GM19395 (cell line): ENCODE measurements around the gene PHLDB2.

Experiments
- ATAC-seq: cut with Tn5 transposase; IDR thresholded peaks from one replicate; pipeline ENCODE4 v1.9.1; 2021; ENCODE audit warnings: mild to moderate bottlenecking, moderate library complexity; ENCODE audit not compliant: unreplicated experiment

Gene PHLDB2

DNA sequence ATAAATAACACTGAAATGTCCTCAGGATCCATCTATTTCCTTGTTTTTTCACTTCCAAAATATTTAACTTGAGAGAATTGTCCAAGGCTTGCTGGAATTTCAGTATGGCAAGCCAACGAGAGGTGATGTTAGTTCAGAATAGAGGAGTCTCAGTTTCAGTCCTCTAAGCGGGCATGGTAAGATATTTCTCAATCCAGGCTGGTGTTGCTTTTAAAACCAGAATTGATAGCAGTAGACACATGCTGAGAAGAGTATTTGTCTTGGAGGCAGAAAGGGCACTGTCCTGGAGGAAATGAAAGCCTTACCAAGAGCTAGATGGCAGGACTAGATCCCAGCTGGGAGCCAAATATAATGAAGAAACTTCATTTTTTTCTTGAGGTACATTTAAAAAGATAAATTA lies 23.1 kb downstream of the PHLDB2 start:
- peak; percentile 26 for ATAC-seq

DNA sequence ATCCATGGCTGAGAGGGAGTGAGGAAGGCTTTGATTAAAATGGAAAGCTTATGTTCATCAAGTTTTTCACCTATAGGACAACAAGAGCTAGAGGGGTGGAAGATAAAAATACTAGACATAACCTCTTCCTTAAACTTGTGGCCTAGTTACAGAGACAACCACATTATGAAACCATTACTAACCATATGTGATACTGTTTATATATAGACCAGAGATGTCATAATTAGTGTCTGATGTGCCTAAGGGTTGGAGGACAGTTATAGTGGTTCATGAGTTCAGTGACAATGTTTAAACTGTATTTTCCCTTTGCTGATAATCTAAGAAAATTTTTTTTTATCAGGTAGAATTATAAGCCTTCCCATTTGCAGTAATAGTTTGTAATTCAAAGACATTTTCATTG lies 23.7 kb downstream of the PHLDB2 start:
- ATAC-seq, result peak; percentile 96

GRCh38 chr3:111884411-111885018 lies 25.4 kb downstream of the PHLDB2 start:
- ATAC-seq, result no peak

- ATAC-seq, result no peak
These were observed 26.5 kb downstream of the PHLDB2 start for GRCh38 chr3:111885578-111885977.

DNA sequence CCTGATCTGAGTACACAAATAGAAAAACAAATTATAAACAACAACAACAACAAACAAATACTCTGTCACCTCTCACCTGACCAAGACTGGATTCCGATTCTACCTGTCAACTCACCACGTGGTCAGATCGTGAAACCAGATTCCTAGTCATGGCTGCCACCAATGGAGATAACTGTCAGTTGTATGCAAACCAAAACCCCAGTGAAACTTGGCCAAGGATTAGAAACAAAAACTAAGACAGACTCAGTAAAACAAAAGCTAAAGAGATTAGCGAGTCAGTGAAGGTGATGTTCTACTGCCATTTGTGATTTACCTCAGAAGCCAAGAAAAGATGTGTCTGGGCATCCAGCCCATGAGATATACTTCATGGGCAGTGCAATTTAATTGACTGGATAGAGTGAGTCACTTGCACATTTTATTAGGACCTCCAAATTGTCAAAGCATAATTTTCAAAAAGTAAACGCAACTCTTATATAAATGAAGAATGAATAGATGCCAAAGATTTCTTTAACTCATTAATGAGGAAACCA lies 31.1 kb downstream of the PHLDB2 start:
- no peak for ATAC-seq

- ATAC-seq, result no peak
These were observed 33.0 kb downstream of the PHLDB2 start for GRCh38 chr3:111892070-111892469.

DNA sequence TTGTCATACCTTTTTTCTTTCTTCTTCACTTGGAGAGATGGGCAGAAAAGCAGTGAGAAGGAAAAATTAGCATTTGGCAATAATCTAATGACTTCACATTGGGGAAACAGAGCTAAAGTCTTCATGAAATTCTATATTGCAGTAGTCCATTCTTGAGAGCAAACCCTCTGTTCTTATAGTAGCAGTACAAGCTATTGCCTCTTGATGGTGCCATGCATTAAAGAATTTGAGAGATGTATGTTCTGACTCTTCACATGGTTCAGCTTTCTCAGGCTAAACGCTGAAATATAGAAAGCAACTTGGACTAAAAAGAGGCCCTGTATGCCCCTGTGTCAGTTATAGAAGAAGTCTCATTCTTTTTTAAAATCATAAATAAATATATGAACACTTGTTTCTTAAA lies 36.0 kb downstream of the PHLDB2 start:
- no peak for ATAC-seq

DNA sequence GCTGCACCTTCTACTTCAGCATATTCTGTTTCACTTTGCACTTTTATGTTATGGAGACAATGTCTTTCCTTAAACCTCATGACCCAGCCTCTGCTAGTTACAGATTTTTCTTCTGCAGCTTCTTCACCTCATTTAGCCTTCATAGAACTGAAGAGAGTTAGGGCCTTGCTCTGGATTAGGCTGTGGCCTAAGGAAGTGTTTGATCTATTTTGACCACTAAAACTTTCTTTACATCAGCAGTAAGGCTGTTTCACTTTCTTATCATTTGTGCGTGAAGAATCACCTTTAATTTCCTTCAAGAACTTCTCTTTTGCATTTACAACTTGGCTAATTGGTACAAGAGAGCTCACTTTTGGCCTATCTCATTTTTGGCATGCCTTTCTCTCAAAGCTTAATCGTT lies 40.9 kb downstream of the PHLDB2 start:
- ATAC-seq, result no peak

GRCh38 chr3:111901637-111902036 lies 42.6 kb downstream of the PHLDB2 start:
- ATAC-seq, result no peak

DNA sequence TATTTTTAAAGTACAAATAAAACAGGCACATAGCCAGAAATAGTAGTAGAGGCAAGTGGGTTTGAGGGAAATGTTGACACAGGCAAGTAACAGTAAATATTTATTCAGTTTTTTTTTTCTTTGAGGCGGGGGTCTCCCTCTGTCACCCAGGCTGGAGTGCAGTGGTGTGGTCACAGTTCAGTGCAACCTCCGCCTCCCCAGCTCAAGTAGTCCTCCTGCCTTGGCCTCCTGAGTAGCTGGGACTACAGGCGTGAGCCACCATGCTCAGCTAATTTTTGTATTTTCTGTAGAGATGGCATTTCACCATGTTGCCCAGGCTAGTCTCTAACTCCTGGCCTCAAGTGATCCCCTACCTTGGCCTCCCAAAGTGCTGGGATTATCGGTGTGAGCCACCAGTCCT lies 43.5 kb downstream of the PHLDB2 start:
- ATAC-seq, result no peak

GRCh38 chr3:111903067-111903511 lies 44.0 kb downstream of the PHLDB2 start:
- ATAC-seq, result no peak

- no peak for ATAC-seq
These were observed 45.5 kb downstream of the PHLDB2 start for GRCh38 chr3:111904376-111905241.

GRCh38 chr3:111906656-111907055 lies 47.6 kb downstream of the PHLDB2 start:
- ATAC-seq, result no peak

DNA sequence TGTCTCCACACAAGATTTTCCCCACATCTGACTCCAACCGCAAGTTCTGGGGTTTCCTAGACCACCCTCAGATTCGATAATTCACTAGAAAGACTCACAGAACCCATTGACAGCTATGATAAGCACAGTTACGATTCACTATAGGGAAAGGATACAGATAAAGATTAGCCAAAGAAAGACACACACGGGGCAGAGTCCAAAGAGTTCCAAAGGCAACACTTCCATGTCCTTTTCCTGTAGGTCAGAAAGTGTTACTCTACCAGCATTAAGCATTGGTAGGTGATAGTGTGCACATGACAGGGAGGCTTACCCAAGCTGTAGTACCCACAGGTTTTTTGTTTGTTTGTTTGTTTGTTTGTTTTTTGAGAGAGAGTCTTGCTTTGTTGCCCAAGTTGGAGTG lies 48.1 kb downstream of the PHLDB2 start:
- ATAC-seq, result no peak

GRCh38 chr3:111910806-111911205 lies 51.7 kb downstream of the PHLDB2 start:
- ATAC-seq, result no peak

GRCh38 chr3:111911446-111911845 lies 52.4 kb downstream of the PHLDB2 start:
- ATAC-seq, result no peak

DNA sequence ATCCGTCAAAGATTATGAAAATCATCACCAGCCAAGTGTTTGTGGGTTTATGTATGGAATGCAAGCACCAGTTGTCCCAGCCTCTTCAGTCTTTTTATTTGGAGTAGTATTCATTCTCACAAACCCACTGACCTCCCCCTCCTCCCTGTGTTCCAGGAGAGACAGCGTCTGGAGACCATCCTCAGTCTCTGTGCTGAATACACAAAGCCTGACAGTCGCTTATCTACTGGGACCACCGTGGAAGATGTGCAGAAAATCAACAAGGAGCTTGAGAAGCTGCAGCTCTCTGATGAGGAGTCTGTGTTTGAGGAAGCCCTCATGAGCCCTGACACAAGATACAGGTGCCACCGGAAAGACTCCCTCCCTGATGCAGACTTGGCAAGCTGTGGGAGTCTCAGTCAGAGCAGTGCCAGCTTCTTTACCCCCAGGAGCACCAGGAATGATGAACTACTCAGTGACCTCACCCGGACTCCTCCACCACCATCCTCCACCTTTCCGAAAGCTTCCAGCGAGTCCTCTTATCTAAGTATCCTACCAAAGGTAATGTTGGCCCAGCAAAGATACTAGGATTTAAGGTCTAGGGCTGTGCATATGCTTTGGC lies 54.2 kb downstream of the PHLDB2 start:
- ATAC-seq, result no peak

DNA sequence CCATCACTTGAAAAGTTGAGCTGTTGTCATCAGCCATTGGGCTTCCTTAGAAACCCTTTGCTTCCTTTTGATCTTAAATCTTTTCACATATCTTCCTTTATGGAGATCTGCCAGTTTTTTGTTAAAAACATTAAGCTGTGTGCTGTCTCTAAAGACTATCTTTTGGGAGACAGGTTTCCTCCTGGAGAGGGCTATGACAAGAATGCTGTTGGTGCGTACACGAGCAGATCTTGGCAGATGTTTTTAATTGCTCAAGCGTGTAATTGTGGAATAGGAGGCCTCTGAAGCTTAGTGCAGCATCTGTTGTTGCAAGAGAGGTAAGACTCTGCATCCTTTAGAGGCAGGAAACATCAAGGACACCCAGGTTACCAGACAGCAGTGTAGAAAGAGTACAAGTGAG lies 56.8 kb downstream of the PHLDB2 start:
- ATAC-seq, result no peak

GRCh38 chr3:111917300-111917699 lies 58.2 kb downstream of the PHLDB2 start:
- ATAC-seq, result no peak

GRCh38 chr3:111919370-111920065 lies 60.5 kb downstream of the PHLDB2 start:
- ATAC-seq, result no peak

DNA sequence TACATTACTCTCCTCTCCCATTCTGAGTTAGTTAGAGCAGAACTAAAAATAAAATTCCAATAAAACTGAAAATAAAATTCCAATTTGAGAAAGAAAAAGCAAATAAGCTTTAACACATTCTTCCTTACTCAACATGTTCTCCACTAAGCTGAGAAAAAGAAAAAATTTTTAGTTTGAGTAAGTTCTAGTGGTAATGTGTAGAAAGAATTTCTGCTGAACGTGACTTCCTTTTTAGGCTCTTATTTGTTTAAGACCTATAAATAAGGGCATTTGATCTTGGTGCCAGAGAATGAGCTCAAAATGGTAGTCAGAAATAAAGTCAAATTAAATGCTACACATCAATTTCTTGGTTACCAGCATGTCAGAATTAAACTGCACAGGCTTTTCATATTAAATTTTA lies 62.1 kb downstream of the PHLDB2 start:
- no peak for ATAC-seq
